GM13976 (cell line): ENCODE results near the gene DCAF12.

Experiments used
- DNase-seq: peaks from one replicate; pipeline ENCODE4 v3.0.0; 2012; ENCODE audit warnings: low spot score
- in situ Hi-C: fragments of 300-500 bp; cut with MboI; formaldehyde crosslinking; loops from one replicate; pipeline ENCODE4 v1.12.0; 2022; ENCODE audit warnings: low sequenced_read_pairs, mixed read lengths, inconsistent platforms; ENCODE audit not compliant: unreplicated experiment
- TF ChIP-seq, protein P1 (sequence below): IDR thresholded peaks from 2 replicates; pipeline ENCODE4 v1.5.1; 2012; ENCODE audit warnings: borderline replicate concordance, mild to moderate bottlenecking; ENCODE audit not compliant: insufficient read depth; ENCODE audit errors: extremely low read depth, missing control alignments, control extremely low read depth

The DCAF12 gene

GRCh38 chr9:34126207-34127034 is at the start of gene DCAF12:
TSS of gene DCAF12 (minus strand) at chr9:34126698. CDS start at chr9:34126431, 267 bp downstream.
- in situ Hi-C loops, result no loop called here
- DNase-seq, result peak; percentile 96
- TF ChIP-seq, protein P1, sequence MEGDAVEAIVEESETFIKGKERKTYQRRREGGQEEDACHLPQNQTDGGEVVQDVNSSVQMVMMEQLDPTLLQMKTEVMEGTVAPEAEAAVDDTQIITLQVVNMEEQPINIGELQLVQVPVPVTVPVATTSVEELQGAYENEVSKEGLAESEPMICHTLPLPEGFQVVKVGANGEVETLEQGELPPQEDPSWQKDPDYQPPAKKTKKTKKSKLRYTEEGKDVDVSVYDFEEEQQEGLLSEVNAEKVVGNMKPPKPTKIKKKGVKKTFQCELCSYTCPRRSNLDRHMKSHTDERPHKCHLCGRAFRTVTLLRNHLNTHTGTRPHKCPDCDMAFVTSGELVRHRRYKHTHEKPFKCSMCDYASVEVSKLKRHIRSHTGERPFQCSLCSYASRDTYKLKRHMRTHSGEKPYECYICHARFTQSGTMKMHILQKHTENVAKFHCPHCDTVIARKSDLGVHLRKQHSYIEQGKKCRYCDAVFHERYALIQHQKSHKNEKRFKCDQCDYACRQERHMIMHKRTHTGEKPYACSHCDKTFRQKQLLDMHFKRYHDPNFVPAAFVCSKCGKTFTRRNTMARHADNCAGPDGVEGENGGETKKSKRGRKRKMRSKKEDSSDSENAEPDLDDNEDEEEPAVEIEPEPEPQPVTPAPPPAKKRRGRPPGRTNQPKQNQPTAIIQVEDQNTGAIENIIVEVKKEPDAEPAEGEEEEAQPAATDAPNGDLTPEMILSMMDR, result no peak

- in situ Hi-C loops, result no loop called here
- TF ChIP-seq, protein P1, result no peak
- no peak for DNase-seq
Measured at GRCh38 chr9:34176089-34176488, 49.6 kb upstream of the DCAF12 start.

DNA sequence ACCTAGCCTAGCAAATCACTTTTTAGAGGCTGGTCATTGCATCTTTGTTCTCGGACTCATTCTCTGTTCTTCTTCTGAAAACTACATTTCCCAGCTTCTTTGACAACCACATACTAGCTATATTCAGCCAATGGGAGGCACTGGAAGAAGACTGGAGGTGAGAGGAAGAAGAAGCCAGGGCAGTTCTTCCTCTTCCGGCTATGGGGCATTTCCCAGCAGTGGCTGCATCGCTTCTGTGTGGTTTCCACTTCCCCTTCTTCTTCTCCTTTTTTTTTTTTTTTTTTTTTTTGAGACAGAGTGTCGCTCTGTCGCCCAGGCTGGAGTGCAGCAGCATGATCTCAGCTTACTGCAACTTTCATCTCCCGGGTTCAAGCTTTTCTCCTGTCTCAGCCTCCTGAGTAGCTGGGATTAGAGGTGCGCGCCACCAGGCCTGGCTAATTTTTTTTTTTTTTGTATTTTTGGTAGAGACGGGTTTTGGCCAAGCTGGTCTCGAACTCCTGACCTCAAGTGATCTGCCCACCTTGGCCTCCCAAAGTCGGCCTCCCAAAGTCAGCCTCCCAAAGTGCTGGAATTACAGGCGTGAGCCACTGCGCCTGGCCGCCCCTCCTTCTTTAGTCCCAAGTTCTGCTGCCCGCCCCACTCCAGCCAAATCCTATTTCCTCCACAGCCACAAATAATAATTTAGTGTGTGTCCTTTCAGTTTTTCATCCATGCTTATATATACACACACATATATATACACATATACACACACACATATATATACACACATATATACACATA is 45.4 kb upstream of the DCAF12 start:
- TF ChIP-seq, protein P1, result no peak
- in situ Hi-C loops, result no loop called here

GRCh38 chr9:34170237-34170991 is 43.9 kb upstream of the DCAF12 start:
- DNase-seq, result no peak
- TF ChIP-seq, protein P1, result no peak
- in situ Hi-C loops, result no loop called here

More for the DNA sequence above, 45.4 kb upstream of the DCAF12 start:
- DNase-seq, result peak; percentile 37

DNA sequence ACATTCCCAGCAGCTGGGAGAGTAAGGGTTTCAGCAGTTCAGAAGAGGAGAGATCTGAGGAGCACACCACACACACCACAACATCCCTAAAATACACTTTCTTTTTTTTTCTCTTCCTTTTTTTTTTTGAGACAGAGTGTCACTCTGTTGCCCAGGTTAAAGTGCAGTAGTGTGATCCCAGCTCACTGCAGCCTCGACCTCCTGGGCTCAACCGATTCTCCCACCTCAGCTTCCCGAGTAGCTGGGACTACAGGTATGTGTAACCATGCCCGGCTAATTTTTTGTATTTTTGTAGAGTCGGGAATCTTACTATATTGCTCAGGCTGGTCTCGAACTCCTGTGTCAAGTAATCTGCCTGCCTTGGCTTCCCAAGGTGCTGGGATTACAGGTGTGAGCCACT is 42.6 kb upstream of the DCAF12 start:
- in situ Hi-C loops, result no loop called here
- DNase-seq, result no peak
- TF ChIP-seq, protein P1, result no peak

GRCh38 chr9:34163434-34163833 is 36.9 kb upstream of the DCAF12 start:
- no peak for DNase-seq
- in situ Hi-C loops, result no loop called here
- TF ChIP-seq, protein P1, result no peak
